Activated CD4-positive, alpha-beta T cell treated with anti-CD3 and anti-CD28 coated beads for 24 hours (primary cell): ENCODE measurements around the gene AGT.
"Not testable (repeated sequence)": the region's sequence is repeated elsewhere in the genome, so short reads cannot be mapped to it uniquely, and the experiment has no call there.

ENCODE experiments used
- DNase-seq, 2 donors: peaks; one replicate each; pipeline ENCODE4 v3.0.0-alpha.2; 2020; ENCODE audit warnings: low read depth in 2 of 2

The AGT gene

GRCh38 chr1:230707732-230708630, 5.9 kb downstream of the AGT start:
- no peak for DNase-seq

- no peak for DNase-seq
These were observed 6.8 kb downstream of the AGT start for GRCh38 chr1:230706887-230707731.

- no peak for DNase-seq
These were observed 7.8 kb downstream of the AGT start for GRCh38 chr1:230706020-230706699.

GRCh38 chr1:230705289-230706019, 8.5 kb downstream of the AGT start:
- no peak for DNase-seq

- DNase-seq: no peak
These were observed 9.1 kb downstream of the AGT start for GRCh38 chr1:230704830-230705229.

- no peak for DNase-seq
These were observed 10.1 kb downstream of the AGT start for GRCh38 chr1:230703679-230704385.

GRCh38 chr1:230702934-230703678, 10.8 kb downstream of the AGT start:
- no peak for DNase-seq

- DNase-seq: no peak
These were observed 11.8 kb downstream of the AGT start for GRCh38 chr1:230701895-230702768.

GRCh38 chr1:230701434-230701833, 12.5 kb downstream of the AGT start:
- no peak for DNase-seq

- DNase-seq: no peak
These were observed 13.8 kb downstream of the AGT start for GRCh38 chr1:230700132-230700531.

GRCh38 chr1:230699716-230700115, 14.2 kb downstream of the AGT start:
- DNase-seq: no peak

GRCh38 chr1:230698964-230699363, 15.0 kb downstream of the AGT start:
- not testable (repeated sequence) for DNase-seq

GRCh38 chr1:230698130-230698529, 15.8 kb downstream of the AGT start:
- DNase-seq: no peak

GRCh38 chr1:230696722-230697437, 17.0 kb downstream of the AGT start:
- DNase-seq: no peak

GRCh38 chr1:230696218-230696617, 17.7 kb downstream of the AGT start:
- no peak for DNase-seq

- DNase-seq: no peak
These were observed 18.9 kb downstream of the AGT start for GRCh38 chr1:230694991-230695390.

- DNase-seq: no peak
These were observed 19.5 kb downstream of the AGT start for GRCh38 chr1:230694464-230694863.

GRCh38 chr1:230693777-230694176, 20.1 kb downstream of the AGT start:
- DNase-seq: no peak
